H1 (cell line): Measurements from ENCODE around the gene ANKEF1. TPM values are rescaled to one million over a fixed set of nuclear protein-coding genes. Genes with fewer than 3 reads are reported as not detected.
A peak's percentile ranks its signal among the peaks of the same experiment; 100 is the strongest.

Experiments used
- CTCF ChIA-PET: fragments of 300-600 bp; sonication (Branson Sonifier 250); formaldehyde crosslinking; loops from one replicate; lab custom pipeline; 2021; ENCODE audit not compliant: partially characterized antibody; lab: Charles Lee
- POLR2A ChIA-PET: fragments of 300-600 bp; sonication (Branson Sonifier 250); formaldehyde crosslinking; loops from one replicate; lab custom pipeline; 2021; ENCODE audit warnings: inconsistent platforms; ENCODE audit not compliant: partially characterized antibody; lab: Charles Lee
- DNase-seq, 2 experiments: peaks; one replicate each; pipeline versions ENCODE4 v3.0.0 to v3.0.0-alpha.2; 2010 to 2022; ENCODE audit warnings: low spot score in 2 of 2, low read depth in 1 of 2, mixed read lengths in 1 of 2
- FAIRE-seq: peaks from 2 replicates; lab custom pipeline; 2011; peaks lifted over from hg19 to GRCh38; lab: Jason Lieb, UNC
- H2AFZ ChIP-seq: 2 replicates; pipeline ENCODE4 v1.8.1; 2012; ENCODE audit warnings: low read length, inconsistent platforms
- H2AK5ac ChIP-seq: 2 replicates; pipeline ENCODE4 v1.6.1; 2013; ENCODE audit warnings: low read depth, low read length
- H2BK120ac ChIP-seq: replicated peaks from 2 replicates; pipeline ENCODE3; 2013; ENCODE audit warnings: low read depth, low read length, inconsistent platforms
- H2BK12ac ChIP-seq: 2 replicates; pipeline ENCODE4 v1.6.1; 2013; ENCODE audit warnings: low read depth, low read length
- H2BK15ac ChIP-seq: 2 replicates; pipeline ENCODE4 v1.6.1; 2013; ENCODE audit warnings: low read length
- H2BK20ac ChIP-seq: 2 replicates; pipeline ENCODE4 v1.6.1; 2013; ENCODE audit warnings: low read length
- H2BK5ac ChIP-seq: 2 replicates; pipeline ENCODE4 v1.6.1; 2013; ENCODE audit warnings: low read depth, low read length
- H3K14ac ChIP-seq: 2 replicates; pipeline ENCODE4 v1.6.1; 2013; ENCODE audit warnings: inconsistent platforms; ENCODE audit not compliant: insufficient read length
- H3K18ac ChIP-seq: 2 replicates; pipeline ENCODE4 v1.6.1; 2013; ENCODE audit warnings: low read length; ENCODE audit errors: extremely low read depth
- H3K23ac ChIP-seq: 2 replicates; pipeline ENCODE4 v1.6.1; 2013; ENCODE audit warnings: inconsistent platforms; ENCODE audit not compliant: insufficient read length
- H3K23me2 ChIP-seq: 2 replicates; pipeline ENCODE4 v1.6.1; 2013; ENCODE audit warnings: low read depth, low read length
- H3K27ac ChIP-seq: 2 replicates; pipeline ENCODE4 v1.6.1; 2011; ENCODE audit warnings: low read depth, low read length, inconsistent platforms
- H3K27me3 ChIP-seq, 4 experiments: replicated peaks in 1 of 4; 1 replicate in 1 of 4; 2 replicates in 3 of 4; pipeline versions ENCODE4 v1.6.1 to v1.8.1; 2011 to 2013; ENCODE audit warnings: low read length in 3 of 4, mild to moderate bottlenecking in 3 of 4, inconsistent platforms in 2 of 4, mixed read lengths in 2 of 4, moderate library complexity in 1 of 4; ENCODE audit not compliant: control insufficient read depth in 3 of 4, insufficient read depth in 3 of 4; ENCODE audit errors: extremely low read depth in 1 of 4
- H3K36me3 ChIP-seq, 4 experiments: 2 replicates each; pipeline versions ENCODE4 v1.6.1 to v1.8.1; 2011 to 2013; ENCODE audit warnings: mild to moderate bottlenecking in 4 of 4, low read length in 3 of 4, moderate library complexity in 2 of 4, control low read depth in 1 of 4, inconsistent platforms in 1 of 4; ENCODE audit not compliant: insufficient read depth in 4 of 4, control insufficient read depth in 2 of 4
- H3K4ac ChIP-seq: replicated peaks from 2 replicates; pipeline ENCODE3; 2013; ENCODE audit warnings: low read length, low read depth, mixed read lengths, inconsistent platforms; ENCODE audit not compliant: insufficient read length
- H3K4me1 ChIP-seq, 4 experiments: replicated peaks in 1 of 4; 1 replicate in 1 of 4; 2 replicates in 3 of 4; pipeline versions ENCODE4 v1.6.1 to v1.8.1; 2011 to 2013; ENCODE audit warnings: low read length in 3 of 4, inconsistent platforms in 2 of 4, mixed read lengths in 1 of 4; ENCODE audit not compliant: insufficient read depth in 4 of 4, control insufficient read depth in 3 of 4
- H3K4me2 ChIP-seq, 2 experiments: 2 replicates each; pipeline versions ENCODE4 v1.6.1 to v1.8.1; 2011 to 2013; ENCODE audit warnings: low read depth in 2 of 2, low read length in 2 of 2, control low read depth in 1 of 2, inconsistent platforms in 1 of 2, mild to moderate bottlenecking in 1 of 2; ENCODE audit not compliant: insufficient read depth in 1 of 2
- H3K4me3 ChIP-seq, 4 experiments: fragments of 200-600, 300-600 bp in 1 of 4; sonication (generic), shearing (Covaris generic), sonication (Bioruptor Twin) in 1 of 4; 2 replicates each; pipeline versions ENCODE4 v1.5.1 to v1.8.1; 2011 to 2016; ENCODE audit warnings: low read length in 4 of 4, low read depth in 3 of 4, control low read depth in 2 of 4, inconsistent platforms in 2 of 4, mild to moderate bottlenecking in 2 of 4, mixed read lengths in 1 of 4, moderate library complexity in 1 of 4; ENCODE audit not compliant: insufficient read depth in 2 of 4; ENCODE audit errors: extremely low read depth in 1 of 4
- H3K56ac ChIP-seq: replicated peaks from 2 replicates; pipeline ENCODE3; 2013; ENCODE audit warnings: low read depth, mild to moderate bottlenecking, mixed read lengths, low read length, inconsistent platforms; ENCODE audit not compliant: insufficient read length
- H3K79me1 ChIP-seq: 2 replicates; pipeline ENCODE4 v1.6.1; 2013; ENCODE audit warnings: low read depth, low read length, control low read depth
- H3K79me2 ChIP-seq, 2 experiments: 2 replicates each; pipeline versions ENCODE4 v1.6.1 to v1.8.1; 2012 to 2013; ENCODE audit warnings: low read length in 2 of 2, mild to moderate bottlenecking in 2 of 2, inconsistent platforms in 1 of 2; ENCODE audit not compliant: insufficient read depth in 2 of 2, control insufficient read depth in 1 of 2
- H3K9ac ChIP-seq, 4 experiments: replicated peaks in 1 of 4; 1 replicate in 1 of 4; 2 replicates in 3 of 4; pipeline versions ENCODE4 v1.6.1 to v1.8.1; 2011 to 2013; ENCODE audit warnings: low read depth in 3 of 4, low read length in 3 of 4, control low read depth in 2 of 4, mild to moderate bottlenecking in 2 of 4, moderate library complexity in 2 of 4, inconsistent platforms in 1 of 4; ENCODE audit errors: extremely low read depth in 1 of 4
- H3K9me3 ChIP-seq, 2 experiments: 2 replicates each; pipeline versions ENCODE4 v1.6.1 to v1.8.1; 2012 to 2013; ENCODE audit warnings: mild to moderate bottlenecking in 2 of 2, moderate library complexity in 2 of 2, control low read depth in 1 of 2, inconsistent platforms in 1 of 2, low read depth in 1 of 2, low read length in 1 of 2, mixed read lengths in 1 of 2; ENCODE audit not compliant: insufficient read depth in 2 of 2
- H4K20me1 ChIP-seq, 2 experiments: replicated peaks in 1 of 2; 2 replicates each; pipeline versions ENCODE3 to v1.8.1; 2011 to 2013; ENCODE audit warnings: inconsistent platforms in 2 of 2, low read length in 2 of 2, mild to moderate bottlenecking in 1 of 2; ENCODE audit not compliant: insufficient read depth in 2 of 2, control insufficient read depth in 1 of 2
- H4K5ac ChIP-seq: 2 replicates; pipeline ENCODE4 v1.6.1; 2013; ENCODE audit warnings: low read length, low read depth, mixed read lengths, inconsistent platforms; ENCODE audit not compliant: insufficient read length
- H4K8ac ChIP-seq: 2 replicates; pipeline ENCODE4 v1.8.0; 2013; ENCODE audit warnings: mild to moderate bottlenecking, moderate library complexity, low read length, inconsistent platforms; ENCODE audit not compliant: insufficient read depth; ENCODE audit errors: extremely low read depth
- H4K91ac ChIP-seq: replicated peaks from 2 replicates; pipeline ENCODE3; 2013; ENCODE audit warnings: low read length, mixed read lengths, inconsistent platforms; ENCODE audit not compliant: insufficient read length
- ASH2L ChIP-seq: fragments of 200-600, 300-600 bp; sonication (generic); IDR thresholded peaks from one replicate; pipeline ENCODE4 v1.7.1; 2017; ENCODE audit warnings: low read length
- KDM4A ChIP-seq: IDR thresholded peaks from one replicate; pipeline ENCODE4 v1.7.1; 2012; ENCODE audit warnings: low read depth, mild to moderate bottlenecking, moderate library complexity, low read length, inconsistent platforms; ENCODE audit not compliant: severe bottlenecking
- RAD21 ChIP-seq, 2 experiments: IDR thresholded peaks in 1 of 2; conservative IDR thresholded peaks in 1 of 2; 2 replicates each; pipeline ENCODE4 v1.6.1; 2011; ENCODE audit warnings: low read depth in 2 of 2, low read length in 2 of 2, improper control_type of control experiment in 1 of 2, inconsistent platforms in 1 of 2, mild to moderate bottlenecking in 1 of 2, moderate library complexity in 1 of 2
- SUZ12 ChIP-seq: fragments of 200-600 bp; sonication (generic); IDR thresholded peaks from 2 replicates; pipeline ENCODE4 v1.6.1; 2012; ENCODE audit warnings: mild to moderate bottlenecking, inconsistent platforms, low read length, moderate library complexity, mixed read lengths
- WGBS, 2 experiments: shearing (Covaris generic) in 1 of 2; methylation state at CpG; one replicate each; pipeline versions ENCODE4 v1.1.6 to v1.1.7; 2013 to 2015; ENCODE audit warnings: low lambda C conversion rate in 2 of 2, mixed read lengths in 2 of 2, inconsistent platforms in 1 of 2, low coverage in 1 of 2, missing lambda C conversion rate in 1 of 2; ENCODE audit not compliant: insufficient replicate concordance in 2 of 2, insufficient coverage in 1 of 2, insufficient read length in 1 of 2; ENCODE audit errors: extremely low coverage in 1 of 2, missing lambda C conversion rate in 1 of 2; 5-methylcytosine and 5-hydroxymethylcytosine counted together
- polyA plus RNA-seq, 7 experiments: library from polyadenylated mRNA; depleted of rRNA in 3 of 7; stranded (reverse) in 5 of 7; unstranded in 2 of 7; fragments of >200 nt in 5 of 7; fragments of 200-250 nt in 2 of 7; gene quantifications; 1 replicate in 5 of 7; 2 replicates in 1 of 7; 4 replicates in 1 of 7; pipeline versions ENCODE4 v1.2.1 to v1.2.3, GENCODE V29; 2011 to 2013; ENCODE audit warnings: missing spikeins in 2 of 7, mixed read lengths in 2 of 7
- total RNA-seq: library from RNA; stranded (reverse); fragmentation: NEBNext Ultra II Directional; extraction: Animal tissue kit (Norgen Biotek cat#: 25700); gene quantifications from 2 replicates; pipeline ENCODE4 v1.2.1, GENCODE V29; 2021

ANKEF1 gene
- total and polyA plus RNA-seq, 2 of the 8 experiments (the other 6 are each of a cell fraction or from before 2014, with no cell fraction given) = 2.8 to 10.0 TPM

GRCh38 chr20:9999645-10000044, 35.1 kb upstream of the ANKEF1 start:
- Histone ChIP-seq H2BK12ac (0 out of 2 replicates have a peak overlapping the region, but pooled peaks have one; percentile 23), H3K23me2 (no peaks in the 10 kb centered on the region), H4K20me1 (no peaks in the 10 kb centered on the region), H2BK5ac (no peak overlapping the region), H3K4ac (no peak overlapping the region), H3K4me3 (no peak overlapping the region), H3K56ac (no peak overlapping the region), H4K91ac (no peak overlapping the region), H3K23ac (no peak overlapping the region), H3K27me3 (no peaks in the 10 kb centered on the region), H3K9ac (no peak overlapping the region), H3K9me3 (no peaks in the 10 kb centered on the region), H4K8ac (no peak overlapping the region), H2BK15ac (no peak overlapping the region), H3K36me3 (no peaks in the 10 kb centered on the region), H2AK5ac (no peak overlapping the region), H3K4me1 (no peaks in the 10 kb centered on the region), H2AFZ (0 out of 2 replicates have a peak overlapping the region, but pooled peaks have one; percentile 49), H2BK120ac (no peak overlapping the region), H3K4me2 (no peak overlapping the region), H3K27ac (no peak overlapping the region), H2BK20ac (no peak overlapping the region), H4K5ac (no peak overlapping the region), H3K79me1 (no peaks in the 10 kb centered on the region), H3K14ac (no peak overlapping the region), H3K18ac (no peak overlapping the region), H3K79me2 (no peaks in the 10 kb centered on the region)
- DNase-seq = no peak
- 96% methylated on average over 1 of the region's 1 CpG; no CpG with 5 or more reads in 1 of the 2 experiments for WGBS, 2 experiments
- no peak for FAIRE-seq
- POLR2A ChIA-PET = no interaction called here
- CTCF ChIA-PET = interaction anchor here (0.6 to 2.5 kb wide), 4 partner anchors 21 to 383 kb away, joined by 3 to 6 read pairs (median 4); no protein-coding TSS in a partner anchor
- no peak for TF ChIP-seq ASH2L
- no peak for TF ChIP-seq KDM4A
- TF ChIP-seq SUZ12 = no peak
- TF ChIP-seq RAD21 (IDR thresholded peaks at IDR 0.05 in 1 of 2, conservative IDR thresholded peaks at IDR 0.05 in 1 of 2; ENCODE audit: low read depth in 2 of 2, low read length in 2 of 2) = no peak
